Tibial artery (tissue), 4 donors: Measurements from ENCODE around the gene CHCHD5.

Source experiments
- DNase-seq, 2 donors: peaks; one replicate each; pipeline ENCODE4 v3.0.0-alpha.2; 2019
- H3K27ac ChIP-seq, 2 donors: fragments of 200-600 bp; sonication (generic) in 1 of 2; 1 replicate in 1 of 2; 2 replicates in 1 of 2; pipeline ENCODE4 v1.5.1; 2018 to 2019; ENCODE audit warnings: mild to moderate bottlenecking in 1 of 2
- H3K27me3 ChIP-seq, 2 donors: fragments of 200-600 bp; sonication (generic) in 1 of 2; one replicate each; pipeline versions ENCODE4 v1.5.1 to v1.6.0; 2016 to 2019
- H3K36me3 ChIP-seq, 3 donors: fragments of 200-600 bp; sonication (generic) in 2 of 3; one replicate each; pipeline ENCODE4 v1.5.1; 2016 to 2019; ENCODE audit warnings: mild to moderate bottlenecking in 2 of 3
- H3K4me1 ChIP-seq, 4 donors: fragments of 200-600 bp; sonication (generic) in 2 of 4; 1 replicate in 3 of 4; 2 replicates in 1 of 4; pipeline ENCODE4 v1.5.1; 2016 to 2019
- H3K4me3 ChIP-seq, 2 donors: fragments of 200-600 bp; sonication (generic) in 1 of 2; 1 replicate in 1 of 2; 2 replicates in 1 of 2; pipeline ENCODE4 v1.5.1; 2018 to 2019; ENCODE audit warnings: mild to moderate bottlenecking in 2 of 2
- H3K9me3 ChIP-seq, 3 donors: fragments of 200-600 bp; sonication (generic) in 1 of 3; one replicate each; pipeline ENCODE4 v1.5.1; 2016 to 2019
- intact Hi-C: fragments of 100-400 bp; cut with DNase I; formaldehyde crosslinking; loops from one replicate; pipeline ENCODE4 v1.15.0; 2023; ENCODE audit warnings: low total_unique reads
- TF ChIP-seq, protein P1 (sequence below), 2 experiments: fragments of 200-600 bp in 1 of 2; fragments of 450-650 bp in 1 of 2; IDR thresholded peaks; one replicate each; pipeline ENCODE4 v1.5.1; 2017 to 2019; ENCODE audit warnings: antibody characterized with exemption in 2 of 2, mild to moderate bottlenecking in 1 of 2, moderate library complexity in 1 of 2

The CHCHD5 gene

DNA sequence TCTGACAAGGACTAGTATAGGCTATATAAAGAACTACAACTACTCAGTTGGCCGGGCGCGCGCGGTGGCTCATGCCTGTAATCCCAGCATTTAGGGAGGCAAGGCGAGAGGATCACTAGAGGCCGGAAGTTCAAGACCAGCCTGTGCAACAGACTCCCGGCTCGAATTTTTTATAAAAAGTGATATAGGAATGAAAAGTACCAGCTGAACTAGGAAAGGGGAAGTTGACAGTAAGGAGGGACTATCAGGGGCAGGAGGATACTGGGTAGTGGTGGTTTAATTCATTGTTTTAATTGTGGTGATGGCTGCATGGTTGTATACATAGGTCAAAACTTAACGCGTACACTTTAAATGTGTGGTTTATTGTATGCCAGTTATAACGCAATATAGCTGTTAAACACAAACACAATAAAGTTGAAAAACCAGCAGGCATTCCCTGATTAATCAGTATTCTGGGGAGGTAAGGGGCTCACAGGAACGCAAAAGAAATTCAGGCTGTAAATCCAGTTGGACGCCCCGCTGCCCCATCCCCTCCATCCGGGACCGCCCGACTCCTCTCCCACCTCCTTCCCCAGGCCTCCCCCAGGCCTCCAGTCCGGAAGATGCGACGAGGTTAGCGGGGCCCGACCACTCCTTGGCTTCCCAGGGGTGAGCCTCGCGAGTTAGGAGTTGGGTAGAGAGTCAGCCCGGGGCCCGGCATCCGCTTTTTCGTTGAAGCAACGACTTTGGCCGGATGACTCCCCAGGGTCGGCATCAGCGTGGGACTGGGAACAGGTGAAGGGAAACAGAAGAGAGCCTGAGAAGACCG, 42.9 kb upstream of the CHCHD5 start:
- Histone ChIP-seq H3K4me1 (peaks cover 0 to 17% (median 11%) of the 10 kb centered on the region in 4 donors), H3K27ac (peak overlapping the region; percentile 81 to 88), H3K27me3 (no peaks in the 10 kb centered on the region), H3K4me3 (peak overlapping the region; percentile 76 to 81), H3K9me3 (no peaks in the 10 kb centered on the region), H3K36me3 (peaks cover 0 to 6% (median 3%) of the 10 kb centered on the region in 3 donors)
- DNase-seq: peak in 1 of 2 donors; percentile 82
- intact Hi-C loops: loop anchor here (2.0 kb wide), 1 partner anchor 59 kb away; the partner anchor contains the start of gene TTL
- TF ChIP-seq, protein P1, sequence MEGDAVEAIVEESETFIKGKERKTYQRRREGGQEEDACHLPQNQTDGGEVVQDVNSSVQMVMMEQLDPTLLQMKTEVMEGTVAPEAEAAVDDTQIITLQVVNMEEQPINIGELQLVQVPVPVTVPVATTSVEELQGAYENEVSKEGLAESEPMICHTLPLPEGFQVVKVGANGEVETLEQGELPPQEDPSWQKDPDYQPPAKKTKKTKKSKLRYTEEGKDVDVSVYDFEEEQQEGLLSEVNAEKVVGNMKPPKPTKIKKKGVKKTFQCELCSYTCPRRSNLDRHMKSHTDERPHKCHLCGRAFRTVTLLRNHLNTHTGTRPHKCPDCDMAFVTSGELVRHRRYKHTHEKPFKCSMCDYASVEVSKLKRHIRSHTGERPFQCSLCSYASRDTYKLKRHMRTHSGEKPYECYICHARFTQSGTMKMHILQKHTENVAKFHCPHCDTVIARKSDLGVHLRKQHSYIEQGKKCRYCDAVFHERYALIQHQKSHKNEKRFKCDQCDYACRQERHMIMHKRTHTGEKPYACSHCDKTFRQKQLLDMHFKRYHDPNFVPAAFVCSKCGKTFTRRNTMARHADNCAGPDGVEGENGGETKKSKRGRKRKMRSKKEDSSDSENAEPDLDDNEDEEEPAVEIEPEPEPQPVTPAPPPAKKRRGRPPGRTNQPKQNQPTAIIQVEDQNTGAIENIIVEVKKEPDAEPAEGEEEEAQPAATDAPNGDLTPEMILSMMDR (IDR thresholded peaks at IDR 0.05): no peak

DNA sequence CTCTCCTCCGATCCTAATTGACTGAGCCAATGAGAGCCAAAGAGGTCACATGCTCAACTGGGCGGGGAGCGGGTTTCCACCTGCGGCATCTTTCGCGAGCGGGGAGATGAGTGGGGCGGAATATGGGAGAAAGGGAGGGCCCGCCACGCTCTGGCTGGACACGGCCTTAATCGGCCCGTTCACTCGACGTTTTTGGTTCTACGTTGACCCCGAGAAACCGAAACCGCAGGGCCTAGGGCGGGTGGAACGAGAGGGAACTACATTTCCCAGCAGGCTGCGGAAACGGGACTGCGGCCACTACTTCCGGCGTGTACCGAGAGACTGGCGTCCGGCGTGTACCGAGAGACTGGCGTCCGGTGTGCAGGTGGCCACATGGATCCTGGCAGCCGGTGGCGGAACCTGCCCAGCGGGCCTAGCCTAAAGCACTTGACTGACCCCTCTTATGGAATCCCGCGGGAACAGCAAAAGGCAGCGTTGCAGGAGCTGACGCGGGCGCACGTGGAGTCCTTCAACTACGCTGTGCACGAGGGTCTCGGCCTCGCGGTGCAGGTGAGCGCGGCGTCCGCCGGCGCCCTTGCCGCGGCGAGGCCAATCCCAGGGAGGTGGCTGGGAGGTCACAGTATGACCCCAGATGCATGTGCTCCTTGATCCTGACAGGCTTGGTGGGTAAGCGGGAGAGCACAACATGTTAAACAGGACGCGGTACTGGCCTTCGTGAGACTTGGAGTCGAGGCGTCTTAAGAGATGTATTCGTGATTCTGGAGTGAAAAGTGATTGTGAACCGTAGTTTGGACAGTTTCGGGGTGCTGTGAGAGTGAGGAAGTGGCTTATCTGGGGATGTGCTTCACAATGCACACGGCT, 42.1 kb upstream of the CHCHD5 start, which contains the start of gene POLR1B:
TSS of gene POLR1B (plus strand) at position 343 of the 861 bp plus-strand sequence. CDS start at position 373, 30 bp downstream.
- Histone ChIP-seq H3K4me3 (peak within 1 kb of the TSS; percentile 76 to 81), H3K27me3 (no peaks in the 10 kb centered on the region), H3K36me3 (peaks cover 7 to 13% (median 7%) of the 10 kb centered on the region in 3 donors), H3K4me1 (peaks cover 0 to 17% (median 11%) of the 10 kb centered on the region in 4 donors), H3K27ac (peak within 1 kb of the TSS; percentile 81 to 88), H3K9me3 (no peaks in the 10 kb centered on the region)
- TF ChIP-seq, protein P1 (IDR thresholded peaks at IDR 0.05): no peak
- intact Hi-C loops: loop anchor here (2.0 kb wide), 1 partner anchor 60 kb away; the partner anchor contains the start of gene TTL
- peak; percentile 76 to 88 for DNase-seq

- Histone ChIP-seq H3K27ac (no peak overlapping the region), H3K27me3 (no peaks in the 10 kb centered on the region), H3K9me3 (no peaks in the 10 kb centered on the region), H3K4me3 (peak overlapping the region; percentile 76 to 81), H3K36me3 (peaks cover 14 to 21% (median 15%) of the 10 kb centered on the region in 3 donors), H3K4me1 (peaks cover 0 to 17% (median 11%) of the 10 kb centered on the region in 4 donors)
- TF ChIP-seq, protein P1 (IDR thresholded peaks at IDR 0.05): no peak
- no peak for DNase-seq
- intact Hi-C loops: loop anchor here (2.0 kb wide), 1 partner anchor 60 kb away; the partner anchor contains the start of gene TTL
Observed at GRCh38 chr2:112542984-112543661, 41.3 kb upstream of the CHCHD5 start.

GRCh38 chr2:112547333-112547732, 37.1 kb upstream of the CHCHD5 start:
- peaks cover 42 to 61% (median 48%) of the 10 kb centered on the region in 3 donors for H3K36me3 ChIP-seq
- peaks cover 0 to 11% (median 8%) of the 10 kb centered on the region in 4 donors for H3K4me1 ChIP-seq
- H3K27me3 ChIP-seq: no peaks in the 10 kb centered on the region
- H3K9me3 ChIP-seq: no peaks in the 10 kb centered on the region
- H3K27ac ChIP-seq: no peak overlapping the region
- intact Hi-C loops: no loop called here
- TF ChIP-seq, protein P1 (IDR thresholded peaks at IDR 0.05): no peak
- DNase-seq: no peak
- H3K4me3 ChIP-seq: no peak overlapping the region

GRCh38 chr2:112548980-112549379, 35.4 kb upstream of the CHCHD5 start:
- TF ChIP-seq, protein P1 (IDR thresholded peaks at IDR 0.05): no peak
- intact Hi-C loops: no loop called here
- peaks cover 59 to 78% (median 64%) of the 10 kb centered on the region in 3 donors for H3K36me3 ChIP-seq

More at GRCh38 chr2:112548980-112549379, 35.4 kb upstream of the CHCHD5 start:
- no peak overlapping the region for H3K4me3 ChIP-seq
- DNase-seq: no peak
- H3K27ac ChIP-seq: no peak overlapping the region
- H3K9me3 ChIP-seq: no peaks in the 10 kb centered on the region
- no peaks in the 10 kb centered on the region for H3K27me3 ChIP-seq
- H3K4me1 ChIP-seq: peaks cover 0 to under 1% (median 0%) of the 10 kb centered on the region in 4 donors
